ENCODE data around the gene SPATA3. TPM values are rescaled to one million over a fixed set of nuclear protein-coding genes. Genes with fewer than 3 reads are reported as not detected.
"Not testable (repeated sequence)": the region's sequence is repeated elsewhere in the genome, so short reads cannot be mapped to it uniquely, and the experiment has no call there.

Gene SPATA3
- polyA plus RNA-seq, 1 experiment = not detected

DNA sequence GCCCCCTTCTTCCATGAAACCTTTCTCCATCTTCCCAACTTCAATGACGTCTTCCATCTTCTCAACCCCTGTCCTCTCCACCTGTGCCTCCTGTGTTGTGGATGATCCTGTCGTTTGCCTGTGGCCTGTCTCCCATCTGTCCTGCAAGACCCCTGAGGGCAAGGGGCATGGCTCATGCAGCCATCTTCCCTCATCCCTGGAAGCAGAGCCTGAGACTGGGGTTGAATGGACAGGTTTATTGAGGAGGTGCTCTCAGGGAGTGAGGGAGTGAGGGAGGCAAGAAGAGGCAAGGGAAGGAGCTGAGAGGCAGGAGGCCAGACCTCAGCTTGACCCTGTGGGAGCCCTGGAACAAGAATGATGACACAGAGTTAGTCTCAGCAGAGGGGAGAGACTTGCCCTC, 7.3 kb downstream of the SPATA3 start:
- POLR2A ChIA-PET = no interaction called here
- CTCF ChIA-PET = interaction anchor here (2.2 kb wide), 1 partner anchor 17 kb away, joined by 7 read pairs; no protein-coding TSS in a partner anchor
- DNase-seq (ENCODE audit: low read depth, low spot score) = no peak
- TF ChIP-seq, protein P1, sequence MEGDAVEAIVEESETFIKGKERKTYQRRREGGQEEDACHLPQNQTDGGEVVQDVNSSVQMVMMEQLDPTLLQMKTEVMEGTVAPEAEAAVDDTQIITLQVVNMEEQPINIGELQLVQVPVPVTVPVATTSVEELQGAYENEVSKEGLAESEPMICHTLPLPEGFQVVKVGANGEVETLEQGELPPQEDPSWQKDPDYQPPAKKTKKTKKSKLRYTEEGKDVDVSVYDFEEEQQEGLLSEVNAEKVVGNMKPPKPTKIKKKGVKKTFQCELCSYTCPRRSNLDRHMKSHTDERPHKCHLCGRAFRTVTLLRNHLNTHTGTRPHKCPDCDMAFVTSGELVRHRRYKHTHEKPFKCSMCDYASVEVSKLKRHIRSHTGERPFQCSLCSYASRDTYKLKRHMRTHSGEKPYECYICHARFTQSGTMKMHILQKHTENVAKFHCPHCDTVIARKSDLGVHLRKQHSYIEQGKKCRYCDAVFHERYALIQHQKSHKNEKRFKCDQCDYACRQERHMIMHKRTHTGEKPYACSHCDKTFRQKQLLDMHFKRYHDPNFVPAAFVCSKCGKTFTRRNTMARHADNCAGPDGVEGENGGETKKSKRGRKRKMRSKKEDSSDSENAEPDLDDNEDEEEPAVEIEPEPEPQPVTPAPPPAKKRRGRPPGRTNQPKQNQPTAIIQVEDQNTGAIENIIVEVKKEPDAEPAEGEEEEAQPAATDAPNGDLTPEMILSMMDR (IDR thresholded peaks at IDR 0.05; ENCODE audit: low read depth, low read length) = no peak
- H3K9me3 ChIP-seq (ENCODE audit: control insufficient read depth, insufficient read depth, low read length) = no peaks in the 10 kb centered on the region
- no peak overlapping the region for H3K4me3 ChIP-seq (ENCODE audit: low read depth, low read length)
- H3K27me3 ChIP-seq (ENCODE audit: control insufficient read depth, insufficient read depth, low read length) = peaks cover 37% of the 10 kb centered on the region
- H3K27ac ChIP-seq (ENCODE audit: low read depth, low read length) = no peak overlapping the region

DNA sequence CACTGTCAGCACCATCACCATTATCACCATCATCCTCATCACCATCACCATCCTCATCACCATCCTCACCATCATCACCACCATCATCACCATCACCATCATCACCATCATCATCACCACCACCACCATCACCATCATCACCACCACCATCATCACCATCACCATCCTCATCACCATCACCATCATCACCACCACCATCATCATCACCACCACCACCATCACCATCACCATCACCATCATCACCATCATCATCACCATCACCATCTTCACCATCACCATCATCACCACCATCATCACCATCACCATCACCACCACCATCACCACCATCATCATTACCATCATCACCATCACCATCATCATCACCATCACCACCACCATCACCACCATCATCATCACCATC, 9.0 kb downstream of the SPATA3 start:
- CTCF ChIA-PET; POLR2A ChIA-PET; H3K4me3 ChIP-seq (ENCODE audit: low read depth, low read length); DNase-seq (ENCODE audit: low read depth, low spot score); H3K9me3 ChIP-seq (ENCODE audit: control insufficient read depth, insufficient read depth, low read length); H3K27ac ChIP-seq (ENCODE audit: low read depth, low read length): not testable (repeated sequence)
- peaks cover 39% of the 10 kb centered on the region for H3K27me3 ChIP-seq (ENCODE audit: control insufficient read depth, insufficient read depth, low read length)

DNA sequence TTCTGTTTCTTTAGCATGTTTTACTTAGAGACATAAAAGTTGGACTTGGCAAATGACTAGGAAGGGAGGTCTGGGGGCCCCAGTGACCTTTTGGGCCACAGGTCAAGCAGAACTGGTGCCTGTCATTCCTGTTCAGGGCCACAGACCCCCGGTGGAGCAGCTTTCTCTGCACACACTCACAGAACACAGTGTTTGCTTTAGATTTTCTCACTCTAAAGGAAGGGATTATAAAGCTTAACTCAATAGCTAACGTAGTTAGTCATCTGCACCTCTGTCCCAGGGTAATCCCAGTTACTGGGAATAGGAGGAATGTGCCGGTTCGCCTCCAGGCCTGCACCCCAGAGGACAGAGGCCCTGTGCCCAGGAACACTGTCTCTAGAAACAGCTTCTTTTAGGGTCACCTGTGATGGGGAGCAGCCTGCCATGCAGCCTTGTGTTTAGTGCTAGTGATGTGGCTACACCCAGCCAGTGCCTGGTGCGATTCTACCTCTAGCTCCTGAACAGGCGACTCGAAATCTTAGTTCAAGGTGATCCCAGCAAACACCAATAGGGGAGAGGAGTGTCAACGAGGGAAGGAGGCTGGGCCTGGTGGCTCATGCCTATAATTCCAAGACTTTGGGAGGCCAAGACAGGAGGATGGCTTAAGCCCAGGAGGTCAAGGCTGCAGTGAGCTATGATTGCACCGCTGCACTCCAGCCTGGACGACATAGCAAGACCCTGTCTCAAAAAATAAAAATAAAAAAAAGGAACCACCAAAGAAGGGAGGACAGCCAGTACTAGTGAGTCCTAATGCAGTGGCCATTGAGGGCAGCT, 11.6 kb downstream of the SPATA3 start:
- Histone ChIP-seq H3K9me3 (ENCODE audit: control insufficient read depth, insufficient read depth, low read length) (no peaks in the 10 kb centered on the region), H3K4me3 (ENCODE audit: low read depth, low read length) (no peak overlapping the region), H3K27me3 (ENCODE audit: control insufficient read depth, insufficient read depth, low read length) (peaks cover 38% of the 10 kb centered on the region), H3K27ac (ENCODE audit: low read depth, low read length) (no peak overlapping the region)
- ChIA-PET POLR2A (no interaction called here), CTCF (interaction anchor here (1.1 to 2.1 kb wide), 4 partner anchors 20 to 209 kb away, joined by 3 to 7 read pairs (median 6); no protein-coding TSS in a partner anchor)
- TF ChIP-seq, protein P1 (IDR thresholded peaks at IDR 0.05; ENCODE audit: low read depth, low read length) = no peak
- DNase-seq (ENCODE audit: low read depth, low spot score) = no peak

DNA sequence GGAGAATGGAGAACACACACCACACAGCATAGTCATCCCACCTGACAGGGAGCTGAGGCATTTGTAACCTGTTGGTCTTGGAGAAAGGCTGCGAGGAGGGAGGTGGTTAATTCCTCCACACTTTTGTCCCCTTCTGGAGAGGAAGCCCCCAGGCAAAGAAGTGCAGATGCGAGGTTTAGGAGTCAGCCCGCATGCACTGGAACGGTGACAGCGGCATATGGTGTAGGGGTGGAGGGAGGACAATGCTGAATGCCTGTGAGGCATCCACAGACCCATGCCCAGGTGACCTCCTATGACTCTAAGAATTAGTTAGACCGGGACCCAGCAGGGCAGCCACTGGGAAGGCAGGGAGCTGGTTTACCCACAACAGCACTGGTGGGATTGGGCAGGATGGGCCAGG, 12.2 kb downstream of the SPATA3 start:
- H3K27me3 ChIP-seq (ENCODE audit: control insufficient read depth, insufficient read depth, low read length) = peaks cover 38% of the 10 kb centered on the region
- POLR2A ChIA-PET = no interaction called here

DNA sequence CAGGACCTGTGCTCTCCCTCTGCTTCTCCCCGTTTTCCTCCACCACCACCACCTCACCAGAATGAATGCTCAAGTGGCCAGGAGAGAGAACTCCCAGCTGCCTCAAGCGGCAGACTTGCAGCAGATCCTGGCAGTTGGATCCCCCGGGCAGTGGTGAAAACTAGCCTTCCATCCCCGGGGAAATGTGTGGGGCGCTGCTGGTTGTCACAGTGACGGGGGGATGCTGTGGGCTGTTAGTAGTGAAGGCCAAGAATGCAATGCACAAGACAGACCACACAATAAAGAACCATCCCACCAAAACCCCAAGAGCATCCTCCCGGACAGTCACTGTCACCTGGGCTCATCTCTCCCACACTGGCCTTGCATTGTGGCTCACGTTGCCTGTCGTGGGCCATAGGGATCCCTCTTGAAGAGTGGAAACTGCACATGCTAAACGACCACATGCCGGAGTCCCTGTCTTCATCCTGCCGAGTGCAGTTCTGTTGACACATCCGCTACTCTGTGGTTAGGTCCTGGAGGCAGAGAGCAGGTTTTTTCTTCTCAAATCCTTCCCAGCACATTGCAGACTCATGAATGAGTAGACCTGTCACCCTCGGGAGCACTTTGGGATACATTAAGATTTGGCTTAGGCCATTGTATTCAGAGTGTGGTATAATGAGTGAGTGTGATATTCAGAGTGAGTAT, 13.5 kb downstream of the SPATA3 start:
- no peaks in the 10 kb centered on the region for H3K9me3 ChIP-seq (ENCODE audit: control insufficient read depth, insufficient read depth, low read length)
- no peak for DNase-seq (ENCODE audit: low read depth, low spot score)
- H3K27ac ChIP-seq (ENCODE audit: low read depth, low read length) = no peak overlapping the region
- CTCF ChIA-PET = no interaction called here
- TF ChIP-seq, protein P1 (IDR thresholded peaks at IDR 0.05; ENCODE audit: low read depth, low read length) = no peak
- POLR2A ChIA-PET = no interaction called here
- H3K27me3 ChIP-seq (ENCODE audit: control insufficient read depth, insufficient read depth, low read length) = peaks cover 42% of the 10 kb centered on the region
- no peak overlapping the region for H3K4me3 ChIP-seq (ENCODE audit: low read depth, low read length)

More for the DNA sequence above, 12.2 kb downstream of the SPATA3 start:
- no peaks in the 10 kb centered on the region for H3K9me3 ChIP-seq (ENCODE audit: control insufficient read depth, insufficient read depth, low read length)
- no peak for DNase-seq (ENCODE audit: low read depth, low spot score)
- H3K4me3 ChIP-seq (ENCODE audit: low read depth, low read length) = no peak overlapping the region
- no peak overlapping the region for H3K27ac ChIP-seq (ENCODE audit: low read depth, low read length)
- TF ChIP-seq, protein P1 (IDR thresholded peaks at IDR 0.05; ENCODE audit: low read depth, low read length) = no peak
- CTCF ChIA-PET = interaction anchor here (2.0 kb wide), 1 partner anchor 45 kb away, joined by 7 read pairs; no protein-coding TSS in a partner anchor
